ENCODE data around the gene THUMPD2. TPM values are rescaled to one million over a fixed set of nuclear protein-coding genes. Genes with fewer than 3 reads are reported as not detected.
A peak's percentile ranks its signal among the peaks of the same experiment; 100 is the strongest.

Gene THUMPD2
- total RNA-seq, 1 donor from 2014 or later = 3.4 TPM

DNA sequence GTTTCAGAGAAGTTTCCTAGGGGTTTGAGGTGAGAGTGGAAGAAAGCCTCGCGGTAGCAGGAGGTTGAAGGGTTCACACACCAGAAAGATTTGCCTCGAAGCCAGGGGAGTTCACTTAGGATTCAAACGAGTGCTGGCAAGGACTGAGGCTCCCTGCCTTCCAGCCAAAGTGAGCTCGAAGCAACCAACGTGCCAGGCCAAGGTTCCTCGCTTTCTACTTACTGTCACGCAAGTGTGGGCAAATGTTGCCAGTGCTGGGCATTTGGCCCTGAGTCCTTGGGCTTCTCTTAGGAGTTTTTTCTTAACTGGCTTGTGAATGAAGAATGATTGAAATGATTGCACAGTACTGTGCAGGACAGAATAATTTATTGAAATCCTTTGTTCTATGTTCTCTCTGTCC, 59.7 kb downstream of the THUMPD2 start:
- DNase-seq (ENCODE audit: low read depth in 2 of 2) = no peak

DNA sequence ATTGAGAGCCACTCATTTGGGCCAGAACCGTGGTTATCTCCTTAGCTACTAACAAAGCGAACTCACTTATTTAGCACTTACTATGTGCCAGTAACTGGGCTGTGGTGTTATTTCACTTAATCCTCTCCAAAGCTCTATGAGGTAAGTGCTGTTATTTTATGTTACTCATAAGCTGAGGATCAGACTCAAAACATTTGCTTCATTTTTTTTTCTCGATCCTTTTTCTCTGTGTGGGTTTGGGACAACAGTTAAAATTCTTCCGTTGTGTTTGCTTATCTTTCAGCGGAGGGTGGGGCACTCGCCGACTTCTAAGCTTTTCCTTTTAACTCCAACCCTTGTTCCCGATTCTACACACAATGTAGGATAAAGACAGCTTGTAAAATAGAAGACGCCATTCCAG, 60.6 kb downstream of the THUMPD2 start:
- no peak for DNase-seq (ENCODE audit: low read depth in 2 of 2)

DNA sequence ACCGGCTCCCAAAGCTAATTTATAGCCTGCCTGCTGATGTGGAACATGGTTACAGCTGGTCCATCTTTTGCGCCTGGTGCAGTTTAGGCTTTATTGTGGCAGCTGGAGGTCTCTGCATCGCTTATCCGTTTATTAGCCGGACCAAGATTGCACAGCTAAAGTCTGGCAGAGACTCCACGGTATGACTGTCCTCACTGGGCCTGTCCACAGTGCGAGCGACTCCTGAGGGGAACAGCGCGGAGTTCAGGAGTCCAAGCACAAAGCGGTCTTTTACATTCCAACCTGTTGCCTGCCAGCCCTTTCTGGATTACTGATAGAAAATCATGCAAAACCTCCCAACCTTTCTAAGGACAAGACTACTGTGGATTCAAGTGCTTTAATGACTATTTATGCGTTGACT, 62.0 kb downstream of the THUMPD2 start:
- DNase-seq (ENCODE audit: low read depth in 2 of 2) = no peak

DNA sequence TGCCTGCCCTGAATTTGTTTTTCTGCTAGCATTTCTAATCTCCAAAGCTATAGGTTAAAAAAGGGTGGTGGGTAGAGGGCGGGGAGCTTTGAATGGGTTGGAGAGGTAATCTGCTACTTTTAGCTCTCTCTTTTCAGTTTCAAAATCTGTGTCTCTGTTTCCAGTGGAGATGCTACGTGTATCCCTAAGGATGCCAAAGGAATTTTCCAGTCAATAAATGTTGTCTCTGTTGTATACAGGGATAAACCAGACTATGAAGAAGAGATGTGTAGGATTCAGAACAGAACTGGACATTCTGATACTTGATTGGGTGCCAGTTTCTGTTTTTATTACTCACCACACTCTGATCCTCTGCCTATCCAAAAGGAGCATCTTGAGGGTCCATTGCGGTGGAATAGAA, 63.2 kb downstream of the THUMPD2 start:
- no peak for DNase-seq (ENCODE audit: low read depth in 2 of 2)

DNA sequence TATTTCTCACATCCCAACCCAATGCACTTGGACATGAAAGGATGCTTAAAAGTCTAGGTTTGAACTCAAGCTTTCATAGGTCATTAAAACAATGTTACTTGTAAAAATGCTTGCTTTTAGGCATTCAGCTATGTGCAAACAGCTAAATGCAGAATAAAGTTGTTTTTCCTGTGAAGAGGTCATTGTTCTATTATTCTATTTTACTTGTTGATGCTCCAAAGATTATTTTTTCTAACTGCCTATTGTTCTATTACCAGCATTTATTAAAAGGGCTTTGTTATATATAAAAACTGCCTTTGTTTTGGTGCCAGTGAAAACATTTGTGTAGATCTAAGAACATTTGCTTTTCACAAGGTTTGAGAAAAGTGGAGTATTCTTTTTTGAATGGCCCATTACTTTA, 64.0 kb downstream of the THUMPD2 start:
- no peak for DNase-seq (ENCODE audit: low read depth in 2 of 2)

DNA sequence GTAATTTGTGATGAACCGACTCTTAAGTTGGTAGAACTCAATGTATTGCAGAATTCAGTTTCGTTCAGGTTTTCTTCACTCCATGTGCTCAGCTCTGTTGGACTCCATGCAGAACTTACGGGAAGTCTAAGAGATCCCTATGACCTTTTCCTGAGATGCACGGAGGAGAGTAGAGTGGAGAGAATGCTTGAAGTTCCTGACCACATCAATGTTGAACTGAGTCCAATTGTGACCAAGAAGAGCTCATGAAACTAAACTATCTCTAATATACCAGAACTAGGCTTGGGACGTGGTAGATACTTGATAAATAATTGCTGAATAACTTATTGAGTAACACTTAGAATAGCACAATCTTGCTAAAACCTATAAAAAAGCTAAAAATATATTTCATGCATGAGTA, 66.1 kb downstream of the THUMPD2 start:
- no peak for DNase-seq (ENCODE audit: low read depth in 2 of 2)

DNA sequence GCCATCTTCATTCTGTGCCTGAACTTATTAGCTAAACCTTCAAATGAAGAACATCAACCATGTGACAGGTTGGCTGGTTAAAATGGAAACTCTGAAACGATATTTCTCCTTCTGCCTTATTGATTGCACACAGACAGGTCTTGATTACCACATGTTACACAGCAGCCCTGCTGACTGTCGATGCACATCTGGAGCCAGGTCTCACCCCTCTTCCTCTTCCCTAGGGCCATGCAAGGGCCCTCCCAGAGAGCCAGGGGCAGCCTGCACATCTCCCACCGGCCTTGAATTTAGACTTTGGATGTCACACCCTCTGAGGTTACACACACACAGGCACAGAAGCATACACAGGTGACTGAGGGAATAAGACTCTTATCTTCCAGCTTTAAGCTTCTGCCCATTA, 68.3 kb downstream of the THUMPD2 start:
- no peak for DNase-seq (ENCODE audit: low read depth in 2 of 2)

DNA sequence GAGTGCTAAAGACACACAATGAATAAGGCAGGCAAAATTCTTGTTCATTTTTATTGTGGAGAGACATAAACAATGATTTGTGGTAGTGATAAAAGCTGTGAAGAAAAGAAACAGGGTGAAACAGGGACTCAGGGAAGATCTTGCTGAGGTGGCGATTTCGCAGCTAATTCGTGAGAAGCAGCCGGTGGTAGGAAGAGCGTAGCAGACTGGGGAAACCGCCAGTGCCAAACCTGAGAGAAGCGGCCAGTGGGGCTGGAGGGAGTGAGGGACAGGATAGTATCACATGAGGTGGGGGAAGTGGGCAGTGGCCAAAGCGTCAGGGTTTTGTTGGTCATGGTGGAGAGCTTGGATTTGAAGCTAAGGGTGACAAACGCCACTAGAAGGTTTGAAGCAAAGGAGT, 71.1 kb downstream of the THUMPD2 start:
- DNase-seq (ENCODE audit: low read depth in 2 of 2) = no peak

DNA sequence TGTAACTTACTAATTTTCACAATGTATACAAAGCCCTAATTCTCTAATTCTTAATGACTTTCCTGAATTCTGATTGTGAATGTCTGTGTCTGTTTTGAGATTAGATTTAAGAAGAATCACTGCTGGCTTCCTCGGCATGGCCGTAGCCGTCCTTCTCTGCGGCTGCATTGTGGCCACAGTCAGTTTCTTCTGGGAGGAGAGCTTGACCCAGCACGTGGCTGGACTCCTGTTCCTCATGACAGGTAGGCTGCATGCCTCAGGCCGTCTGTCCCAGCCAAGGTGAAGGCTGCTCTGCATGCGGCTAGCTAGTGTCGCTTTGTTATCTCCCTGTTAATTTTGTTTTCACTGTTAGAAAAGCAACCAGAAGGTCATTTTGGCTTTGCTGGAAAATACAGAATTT, 72.1 kb downstream of the THUMPD2 start:
- no peak for DNase-seq (ENCODE audit: low read depth in 2 of 2)

DNA sequence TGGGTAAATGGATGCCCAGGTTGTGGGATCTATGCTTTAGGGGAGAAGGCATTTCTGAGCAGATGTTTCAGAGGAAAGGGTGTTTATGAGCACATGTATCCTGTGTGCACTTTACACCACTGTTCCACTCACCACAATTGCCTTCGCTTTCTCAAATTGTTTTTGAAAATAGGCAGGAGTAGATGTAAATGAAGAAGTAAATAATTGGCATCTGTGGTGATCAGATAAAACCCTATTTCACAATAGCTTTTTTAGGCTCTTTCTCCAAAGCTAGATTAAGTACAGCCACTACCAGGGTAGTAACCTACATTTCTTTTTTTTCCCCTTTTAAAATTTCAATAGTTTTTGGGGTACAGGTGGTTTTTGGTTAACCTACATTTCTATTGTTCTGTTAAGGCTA, 72.7 kb downstream of the THUMPD2 start:
- DNase-seq (ENCODE audit: low read depth in 2 of 2) = no peak

DNA sequence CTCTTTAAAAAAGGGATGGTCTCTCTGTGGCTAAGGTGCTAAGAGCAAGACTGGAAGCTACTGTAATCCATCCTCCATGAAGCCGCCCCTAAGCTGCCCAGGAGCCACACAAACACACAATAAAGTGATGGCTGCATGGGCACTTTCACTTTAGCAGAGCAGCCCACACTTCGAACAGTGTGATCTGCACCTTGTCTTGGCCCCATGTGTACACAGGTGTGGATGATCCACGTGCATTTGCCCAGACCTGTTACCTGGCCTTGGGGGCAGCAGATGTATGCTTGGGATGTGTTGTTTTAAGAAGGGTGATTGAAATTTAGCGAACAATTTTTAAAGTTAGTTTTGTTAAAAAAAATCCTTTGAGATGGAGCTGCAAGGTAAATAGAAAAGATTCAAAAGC, 73.4 kb downstream of the THUMPD2 start:
- no peak for DNase-seq (ENCODE audit: low read depth in 2 of 2)

DNA sequence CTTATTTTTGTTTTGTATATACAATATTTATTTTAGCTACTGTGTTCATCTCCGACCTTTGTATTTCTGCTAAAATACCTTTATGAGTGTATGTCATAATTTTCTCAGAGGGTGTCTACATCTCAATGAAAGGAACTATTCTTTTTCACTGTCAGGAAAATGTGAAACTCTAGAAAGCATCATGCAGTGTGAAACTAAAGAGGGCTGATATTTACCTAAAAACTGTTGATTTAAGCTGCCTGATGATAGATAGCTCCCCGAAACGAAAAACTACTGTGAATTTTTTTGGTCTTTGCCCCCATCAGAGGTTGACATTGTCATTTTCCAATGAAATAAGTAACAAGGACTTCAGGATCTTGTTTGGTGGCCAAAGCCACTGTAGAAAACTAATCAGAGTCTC, 74.5 kb downstream of the THUMPD2 start:
- DNase-seq (ENCODE audit: low read depth in 2 of 2) = no peak

DNA sequence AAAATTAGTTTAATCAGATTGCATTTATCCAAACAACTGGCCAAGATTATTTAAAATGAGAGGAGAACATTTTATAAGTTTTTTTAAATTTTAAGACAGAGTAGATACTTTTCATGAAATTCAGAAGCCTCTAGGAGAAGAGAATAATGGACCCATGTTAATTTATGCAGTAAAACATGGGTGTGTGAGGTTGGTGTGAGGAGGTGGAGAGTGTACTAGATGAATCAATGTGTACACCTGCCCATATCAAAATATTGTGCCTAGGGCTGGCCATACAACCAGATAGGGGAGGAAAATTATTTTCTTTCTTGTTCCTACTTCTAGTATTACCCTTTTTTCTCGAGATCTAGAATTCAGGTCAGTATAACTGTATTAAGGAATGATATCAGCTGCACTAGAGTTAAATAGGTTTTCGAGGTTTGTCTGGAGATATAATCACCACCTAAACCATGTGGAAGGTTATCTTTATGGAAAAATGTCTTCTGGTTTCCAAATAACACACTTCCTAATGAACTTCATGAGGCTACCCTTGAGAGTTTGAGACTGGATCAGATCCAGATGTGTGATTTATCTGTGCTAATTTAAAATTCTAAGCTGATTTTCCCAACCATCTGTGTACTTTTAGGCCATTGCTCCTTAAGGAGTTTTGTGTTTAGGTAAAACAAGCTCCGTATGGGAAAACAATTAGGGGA, 75.7 kb downstream of the THUMPD2 start:
- DNase-seq (ENCODE audit: low read depth in 2 of 2) = no peak

DNA sequence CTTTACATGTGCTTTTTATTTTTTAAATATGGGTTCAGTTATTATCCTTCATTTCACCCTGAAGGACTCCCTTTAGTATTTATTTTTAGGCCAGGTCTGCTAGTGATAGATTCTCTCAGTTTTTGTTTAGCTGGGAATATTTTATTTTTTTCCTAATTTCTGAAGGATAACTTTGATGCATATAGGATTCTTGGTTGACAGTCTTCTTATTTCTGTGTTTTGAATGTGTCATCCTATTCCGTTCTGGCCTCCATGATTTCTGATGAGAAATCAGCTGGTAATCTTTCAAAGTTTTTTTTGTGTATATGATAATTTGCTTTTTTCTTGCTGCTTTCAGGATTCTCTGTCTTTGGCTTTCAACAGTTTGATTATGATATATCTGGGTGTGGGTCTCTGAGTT, 77.9 kb downstream of the THUMPD2 start:
- no peak for DNase-seq (ENCODE audit: low read depth in 2 of 2)

DNA sequence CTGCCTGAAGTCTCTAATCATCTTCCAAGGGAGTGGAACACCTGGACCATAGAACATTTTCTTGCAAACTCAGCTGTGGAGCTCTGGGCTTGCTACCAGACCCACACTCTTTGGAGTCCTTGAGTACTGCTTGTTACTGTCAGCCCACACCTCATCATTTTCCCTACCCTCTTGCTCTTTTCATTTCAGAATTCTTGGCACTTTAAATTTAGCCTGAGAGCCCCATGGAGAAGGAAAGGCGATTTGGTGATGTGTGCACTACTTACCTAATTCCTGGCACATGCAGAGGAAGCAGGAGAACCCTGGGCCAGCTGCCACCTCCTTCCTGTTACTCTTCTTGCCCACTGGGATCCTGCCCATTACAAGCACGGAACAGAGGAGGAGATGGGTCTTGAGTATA, 81.6 kb downstream of the THUMPD2 start:
- peak in 1 of 2 donors; percentile 25 for DNase-seq (ENCODE audit: low read depth in 2 of 2)

DNA sequence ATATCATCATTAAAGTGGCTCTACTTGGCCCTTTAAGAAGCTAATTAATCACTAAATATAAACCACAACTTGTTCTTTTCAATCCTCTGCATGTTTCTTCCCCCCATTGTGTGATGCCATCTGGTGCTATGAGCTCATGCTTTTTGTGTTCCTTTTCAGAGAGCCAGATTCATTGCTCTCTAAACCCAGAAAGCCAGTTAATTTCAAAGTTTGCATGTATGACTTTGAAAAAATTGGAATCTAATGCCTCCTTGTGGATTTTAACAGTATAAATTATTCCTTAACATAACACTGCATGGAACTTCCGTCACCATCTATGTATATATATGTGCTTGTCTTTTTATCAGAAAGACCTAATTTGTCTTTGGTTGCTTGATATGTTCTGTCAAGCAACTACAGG, 82.2 kb downstream of the THUMPD2 start:
- DNase-seq (ENCODE audit: low read depth in 2 of 2) = peak; percentile 53 to 88

DNA sequence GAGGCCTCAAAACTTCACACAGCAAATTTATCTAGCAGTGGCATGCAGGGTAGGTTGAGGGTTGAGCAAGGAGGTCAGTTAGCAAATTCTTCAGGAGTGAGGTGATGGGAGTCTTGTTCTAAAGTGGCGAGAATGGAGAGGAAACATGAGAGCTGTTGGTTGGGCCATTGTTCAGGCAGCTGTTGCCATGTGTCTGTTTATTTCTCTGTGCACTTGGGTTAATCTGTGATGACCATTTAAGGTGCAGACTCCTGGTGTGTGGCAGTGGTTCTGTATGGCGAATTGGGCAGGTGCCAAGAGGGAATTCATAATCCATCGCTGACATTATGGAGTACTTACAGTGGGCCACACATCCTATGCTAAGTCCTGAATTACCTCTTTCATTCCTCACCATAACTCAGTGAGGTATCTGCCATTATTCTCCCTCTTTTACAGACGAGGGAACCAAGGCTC, 82.9 kb downstream of the THUMPD2 start:
- peak in 1 of 2 donors; percentile 87 for DNase-seq (ENCODE audit: low read depth in 2 of 2)

DNA sequence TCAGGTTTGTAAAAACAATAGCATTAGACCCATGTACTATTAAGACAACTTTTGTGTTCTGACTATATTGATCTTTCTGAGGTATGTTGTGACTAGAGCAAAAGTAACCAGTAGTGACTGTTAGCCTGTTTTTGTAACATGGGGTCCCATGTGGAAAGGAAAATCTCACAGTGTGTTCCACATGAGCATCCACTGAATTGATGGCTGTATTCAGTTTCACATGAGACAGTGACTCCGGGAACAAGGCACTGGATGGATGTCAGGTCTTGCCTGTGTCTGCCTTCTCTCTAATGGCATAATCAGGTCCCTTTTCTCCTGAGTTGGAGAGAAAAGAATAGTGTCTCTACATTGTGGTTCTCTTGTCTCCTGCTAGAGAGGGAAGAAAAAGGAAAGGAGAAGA, 85.8 kb downstream of the THUMPD2 start:
- DNase-seq (ENCODE audit: low read depth in 2 of 2) = no peak

DNA sequence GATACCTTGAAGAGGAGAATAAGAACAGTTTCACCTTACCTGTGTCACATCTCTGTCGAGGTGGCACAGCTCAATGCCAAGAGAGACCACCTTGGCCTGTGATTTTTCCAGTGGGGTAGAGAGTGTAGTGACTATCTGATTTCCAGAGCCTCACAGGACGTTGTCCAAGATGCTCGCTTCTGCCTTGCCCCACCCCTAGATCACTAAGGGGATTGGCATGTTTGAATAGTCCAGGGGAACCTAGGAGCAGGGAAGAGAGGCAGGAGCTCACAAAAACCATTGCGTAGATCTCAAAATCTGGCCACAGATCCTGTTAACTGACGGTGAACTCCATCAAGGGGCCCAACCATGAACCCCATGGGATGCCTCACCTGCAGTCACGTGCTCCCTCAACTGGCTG, 89.2 kb downstream of the THUMPD2 start:
- DNase-seq (ENCODE audit: low read depth in 2 of 2) = no peak

DNA sequence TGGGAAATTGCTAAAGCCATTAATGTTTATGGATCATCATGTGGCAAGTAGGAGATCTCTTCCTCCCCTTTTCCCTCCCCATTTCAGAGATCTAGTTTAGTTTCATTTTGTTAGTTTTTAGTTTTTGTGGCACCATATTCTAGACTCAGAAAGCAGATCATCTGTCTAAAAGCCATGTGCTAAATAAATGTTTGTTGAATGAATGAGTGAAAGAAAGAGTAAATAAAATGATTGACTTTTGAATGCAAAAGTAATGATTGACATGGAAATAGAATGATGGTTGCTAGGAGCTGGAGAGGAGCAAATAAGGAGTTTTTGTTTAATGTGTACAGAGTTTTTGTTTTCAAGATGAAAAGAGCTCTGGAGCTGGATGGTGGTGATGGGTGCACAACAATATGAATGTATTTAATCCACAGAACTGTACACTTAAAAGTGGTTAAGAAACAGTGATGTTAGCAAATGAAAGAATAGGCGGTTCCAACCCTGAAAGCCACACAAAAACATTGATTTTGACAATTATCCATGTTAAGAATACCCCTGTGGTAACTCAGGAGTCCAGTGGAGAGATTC, 89.7 kb downstream of the THUMPD2 start:
- no peak for DNase-seq (ENCODE audit: low read depth in 2 of 2)

DNA sequence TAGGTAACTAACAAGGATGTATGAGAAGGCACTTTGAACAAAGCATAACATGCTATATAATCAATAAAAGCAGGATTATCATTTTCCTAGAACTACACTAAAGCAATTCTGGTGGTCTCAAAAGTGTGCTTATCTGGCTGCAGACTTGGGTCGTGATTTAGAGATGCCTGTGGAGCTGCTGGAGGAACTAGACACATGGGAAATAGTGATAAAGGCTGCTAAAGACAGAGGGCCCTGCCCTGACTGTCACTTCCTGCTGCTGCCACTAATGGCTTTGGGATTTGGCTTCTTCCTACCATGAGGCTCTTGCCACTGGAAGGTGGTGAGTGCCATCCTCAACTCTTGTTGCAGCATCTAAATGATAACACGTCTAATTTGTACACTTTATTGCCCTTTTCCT, 90.9 kb downstream of the THUMPD2 start:
- no peak for DNase-seq (ENCODE audit: low read depth in 2 of 2)

DNA sequence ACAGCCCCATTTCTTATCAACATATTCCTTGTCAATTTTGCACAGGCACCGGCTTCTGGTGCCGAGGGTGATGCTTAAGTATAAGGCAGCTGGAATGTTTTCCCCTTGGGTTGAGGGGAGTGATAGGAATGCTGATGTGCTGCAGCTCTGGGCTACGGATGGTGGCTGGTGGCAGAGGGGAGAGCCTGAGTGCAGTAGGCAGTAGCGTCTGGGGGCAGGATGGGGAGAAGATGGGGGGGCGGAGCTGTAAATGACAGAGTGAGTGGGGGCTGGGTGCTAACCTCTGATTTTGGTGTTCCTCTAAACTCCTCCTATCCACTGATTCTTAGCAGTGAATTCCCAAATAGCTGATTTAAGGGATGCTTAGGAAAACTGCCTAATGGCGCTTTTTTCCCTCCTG, 92.6 kb downstream of the THUMPD2 start:
- no peak for DNase-seq (ENCODE audit: low read depth in 2 of 2)
